Activated gamma-delta T cell treated with anti-CD3 and anti-CD28 coated beads, Interleukin-2, amount 50 U/mL, for 16 hours (primary cell): ENCODE results near the gene KEAP1.
"Not testable (repeated sequence)": the region's sequence is repeated elsewhere in the genome, so short reads cannot be mapped to it uniquely, and the experiment has no call there.

ENCODE experiments used
- DNase-seq: peaks from one replicate; pipeline ENCODE4 v3.0.0-alpha.2; 2020; ENCODE audit warnings: low read depth

KEAP1 gene

DNA sequence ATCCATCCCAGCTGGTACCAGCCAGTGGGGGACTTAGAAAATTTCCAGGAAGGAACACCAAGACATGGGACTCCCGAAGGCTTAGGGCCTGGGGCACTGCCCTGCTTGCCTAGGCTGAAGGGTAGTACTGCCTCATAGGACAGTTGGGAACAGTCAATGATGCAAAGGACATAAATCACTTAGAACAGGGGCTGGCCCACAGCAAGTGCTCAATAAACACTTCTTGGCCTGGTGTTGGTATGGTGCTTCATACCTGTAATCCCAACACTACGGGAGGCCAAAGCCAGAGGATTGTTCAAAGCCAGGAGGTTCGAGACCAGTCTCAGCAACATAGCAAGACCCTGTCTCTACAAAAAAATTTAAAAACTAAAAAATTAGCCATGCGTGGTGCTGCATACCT lies 5.8 kb downstream of the KEAP1 start:
- no peak for DNase-seq

DNA sequence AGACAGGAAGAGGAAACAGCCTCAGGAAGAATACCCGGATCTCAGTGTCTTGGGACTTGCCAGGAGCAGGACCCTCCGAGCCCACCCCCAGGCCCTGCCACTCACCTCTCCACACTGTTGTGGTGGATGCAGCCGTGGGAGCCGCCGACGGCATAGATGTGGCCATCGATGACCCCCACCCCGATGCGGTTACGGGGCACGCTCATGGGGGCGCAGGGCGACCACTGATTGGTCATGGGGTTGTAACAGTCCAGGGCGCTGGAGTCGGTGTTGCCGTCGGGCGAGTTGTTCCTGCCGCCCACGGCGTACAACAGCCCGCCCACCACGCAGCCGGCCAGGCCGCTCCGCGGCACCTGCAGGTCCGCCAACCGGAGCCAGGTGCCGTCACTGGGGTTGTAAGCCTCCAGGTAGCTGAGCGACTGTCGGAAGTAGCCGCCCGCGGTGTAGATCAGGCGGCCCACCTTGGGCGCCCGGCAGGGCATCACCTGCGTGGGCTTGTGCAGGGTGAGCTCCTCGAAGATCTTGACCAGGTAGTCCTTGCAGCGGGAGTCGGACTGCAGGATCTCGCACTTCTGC lies 11.6 kb downstream of the KEAP1 start:
- no peak for DNase-seq

DNA sequence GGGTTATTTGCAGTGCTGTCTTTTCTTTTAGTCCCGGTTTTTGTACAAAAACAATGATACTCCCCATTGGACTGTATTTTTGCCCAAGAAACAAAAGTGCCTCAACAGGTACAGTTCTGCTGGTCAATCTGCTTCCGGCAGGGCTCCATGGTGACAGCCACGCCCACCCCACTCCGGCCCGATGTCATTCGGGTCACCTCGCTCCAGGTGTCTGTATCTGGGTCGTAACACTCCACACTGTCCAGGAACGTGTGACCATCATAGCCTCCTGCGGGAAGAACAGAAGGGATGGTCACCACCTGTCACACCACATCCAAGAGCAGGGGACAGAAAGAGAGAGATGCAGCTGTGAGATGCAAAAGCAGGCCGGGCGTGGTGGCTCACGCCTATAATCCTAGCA lies 16.6 kb downstream of the KEAP1 start:
- no peak for DNase-seq

DNA sequence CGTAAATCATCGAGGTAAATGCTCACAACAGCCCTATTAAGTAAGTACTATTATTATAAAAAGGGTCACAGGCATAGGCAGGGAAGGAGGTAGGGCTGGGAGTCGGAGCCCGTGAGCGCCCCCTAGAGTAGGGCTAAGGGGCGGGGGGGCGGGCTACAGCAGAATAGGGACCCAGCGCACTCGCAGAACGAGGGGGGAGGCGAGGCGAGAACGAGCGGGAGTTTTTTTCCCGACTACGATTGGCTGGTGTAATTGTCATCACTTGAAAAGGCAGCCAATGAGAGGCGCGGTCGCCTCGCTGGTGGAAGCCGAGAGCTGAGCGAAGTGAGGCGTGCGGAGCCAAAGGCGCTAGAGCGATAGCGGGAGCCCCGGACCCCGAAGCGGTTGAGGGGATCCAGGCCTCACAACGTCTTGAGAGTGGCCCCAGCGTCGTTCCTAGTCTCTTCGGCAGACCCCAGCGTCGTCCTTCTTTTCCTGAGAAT lies 24.2 kb downstream of the KEAP1 start:
- DNase-seq, result peak; percentile 85

DNA sequence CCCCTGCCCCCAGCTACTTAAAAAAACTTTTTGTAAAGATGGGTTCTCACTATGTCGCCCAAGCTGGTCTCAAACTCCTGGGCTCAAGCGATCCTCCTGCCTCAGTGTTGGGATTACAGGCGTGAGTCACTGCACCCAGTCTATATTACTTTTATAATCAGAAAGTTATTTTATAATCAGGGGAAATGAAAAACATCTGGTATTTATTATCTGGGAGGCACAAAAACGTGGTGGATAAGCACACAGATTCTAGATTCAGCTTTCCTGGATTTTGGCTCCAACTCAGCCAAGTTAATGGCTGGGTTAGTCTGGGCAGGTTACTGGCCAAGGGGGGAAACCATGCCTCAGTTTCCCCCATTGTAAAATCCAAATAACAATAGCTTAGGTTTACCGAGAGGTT lies 24.7 kb downstream of the KEAP1 start:
- no peak for DNase-seq

DNA sequence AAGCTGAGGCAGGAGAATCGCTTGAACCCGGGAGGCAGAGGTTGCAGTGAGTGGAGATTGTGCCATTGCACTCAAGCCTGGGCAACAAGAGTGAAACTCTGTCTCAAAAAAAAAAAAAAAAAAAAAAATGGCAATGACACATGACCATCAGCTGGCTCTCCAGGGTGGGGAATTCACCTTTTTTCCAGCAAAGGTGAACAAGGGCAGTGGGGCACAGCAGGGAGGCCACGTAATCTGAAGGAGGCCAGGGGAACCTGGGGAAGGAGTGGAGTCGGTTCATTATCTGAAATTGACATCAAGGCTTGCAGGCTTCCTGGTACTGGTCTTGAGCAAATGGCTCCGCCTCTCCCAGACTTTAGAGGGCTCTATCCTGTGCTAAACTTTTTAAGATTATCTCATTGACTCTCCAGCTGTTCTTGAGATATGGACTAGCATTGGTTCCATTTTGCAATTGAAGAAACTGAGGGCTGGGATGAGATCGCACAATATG lies 28.1 kb downstream of the KEAP1 start:
- DNase-seq, result no peak

DNA sequence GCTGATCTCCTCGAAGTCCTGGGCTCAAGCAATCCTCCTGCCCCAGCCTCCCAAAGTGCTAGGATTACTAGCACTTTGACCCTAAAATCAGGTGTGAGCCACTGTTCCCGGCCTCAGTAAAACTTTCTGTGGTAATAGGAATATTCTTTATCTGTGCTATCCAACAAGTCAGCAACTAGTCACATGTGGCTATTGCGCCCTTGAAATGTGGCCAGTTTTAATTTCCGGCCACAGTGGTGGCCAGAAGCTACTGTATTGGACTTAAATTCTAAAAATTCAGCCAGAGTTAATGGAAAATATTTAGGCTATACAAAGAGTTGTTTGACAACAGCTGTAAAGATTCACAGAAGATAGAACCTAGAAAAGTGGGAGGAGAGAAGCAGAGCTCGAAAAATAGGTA lies 30.0 kb downstream of the KEAP1 start:
- DNase-seq, result no peak

DNA sequence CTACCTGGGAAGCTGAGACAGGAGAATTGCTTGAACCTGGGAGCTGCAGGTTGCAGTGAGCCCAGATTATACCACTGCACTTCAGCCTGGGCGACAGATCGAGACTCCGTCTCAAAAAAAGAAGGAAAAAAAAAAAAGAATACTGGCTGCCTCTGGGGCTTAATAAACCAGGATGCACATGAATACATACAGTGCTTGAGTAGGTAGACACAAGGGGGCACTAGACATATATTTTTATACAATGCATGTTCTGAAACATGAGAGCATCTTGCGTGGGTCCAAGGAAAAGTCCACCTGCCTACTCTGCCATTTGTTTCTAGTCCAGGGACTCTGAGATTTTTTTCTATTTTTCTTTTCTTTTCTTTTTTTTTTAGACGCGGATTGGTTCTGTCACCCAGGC lies 31.2 kb downstream of the KEAP1 start:
- no peak for DNase-seq

DNA sequence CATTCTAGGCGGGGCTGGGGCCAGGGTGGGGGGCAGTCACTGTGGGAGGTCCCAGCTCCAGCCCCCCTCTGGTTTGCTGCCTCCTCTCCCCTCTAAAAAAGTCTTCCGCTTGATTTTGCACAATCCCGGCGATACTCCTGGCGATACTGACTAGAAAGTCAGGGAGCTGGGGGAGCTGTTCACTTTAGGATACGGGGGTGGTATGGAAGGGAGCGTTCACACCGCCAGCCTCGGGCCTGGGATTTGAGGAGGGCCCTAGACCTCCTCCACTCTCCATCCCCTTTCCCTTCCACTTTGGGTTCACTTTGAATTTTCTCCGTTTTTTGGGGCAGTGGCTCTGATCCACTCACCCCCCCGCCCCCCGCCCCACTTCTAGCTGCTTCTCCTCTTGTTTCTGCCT lies 35.0 kb downstream of the KEAP1 start:
- DNase-seq, result no peak

DNA sequence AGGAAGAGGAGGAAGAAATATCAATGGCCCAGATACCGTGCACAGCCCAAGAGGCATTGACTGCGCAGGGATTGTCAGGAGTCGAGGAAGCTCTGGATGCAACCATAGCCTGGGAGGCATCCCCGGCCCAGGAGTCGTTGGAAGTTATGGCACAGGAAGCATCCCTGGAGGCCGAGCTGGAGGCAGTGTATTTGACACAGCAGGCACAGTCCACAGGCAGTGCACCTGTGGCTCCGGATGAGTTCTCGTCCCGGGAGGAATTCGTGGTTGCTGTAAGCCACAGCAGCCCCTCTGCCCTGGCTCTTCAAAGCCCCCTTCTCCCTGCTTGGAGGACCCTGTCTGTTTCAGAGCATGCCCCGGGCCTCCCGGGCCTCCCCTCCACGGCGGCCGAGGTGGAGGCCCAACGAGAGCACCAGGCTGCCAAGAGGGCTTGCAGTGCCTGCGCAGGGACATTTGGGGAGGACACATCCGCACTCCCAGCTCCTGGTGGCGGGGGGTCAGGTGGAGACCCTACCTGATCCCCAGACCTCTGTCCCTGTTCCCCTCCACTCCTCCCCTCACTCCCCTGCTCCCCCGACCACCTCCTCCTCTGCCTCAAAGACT lies 36.0 kb downstream of the KEAP1 start:
- DNase-seq, result no peak

DNA sequence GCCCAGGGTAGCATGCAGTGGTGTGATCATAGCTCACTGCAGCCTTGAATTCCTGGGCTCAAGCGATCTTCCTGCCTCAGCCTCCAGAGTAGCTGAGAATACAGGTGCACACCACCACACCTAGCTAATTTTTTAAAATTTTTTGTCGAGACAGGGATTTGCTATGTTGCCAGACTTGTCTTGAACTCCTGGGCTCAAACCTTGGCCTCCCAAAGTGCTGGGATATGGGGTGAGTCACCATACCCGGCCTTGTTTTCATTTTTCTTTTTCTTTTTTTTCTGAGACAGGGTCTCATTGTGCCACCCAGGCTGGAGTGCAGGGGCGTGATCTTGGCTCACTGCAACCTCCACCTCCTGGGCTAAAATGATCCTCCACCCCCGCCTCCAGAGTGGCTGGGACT lies 38.7 kb downstream of the KEAP1 start:
- DNase-seq, result no peak

DNA sequence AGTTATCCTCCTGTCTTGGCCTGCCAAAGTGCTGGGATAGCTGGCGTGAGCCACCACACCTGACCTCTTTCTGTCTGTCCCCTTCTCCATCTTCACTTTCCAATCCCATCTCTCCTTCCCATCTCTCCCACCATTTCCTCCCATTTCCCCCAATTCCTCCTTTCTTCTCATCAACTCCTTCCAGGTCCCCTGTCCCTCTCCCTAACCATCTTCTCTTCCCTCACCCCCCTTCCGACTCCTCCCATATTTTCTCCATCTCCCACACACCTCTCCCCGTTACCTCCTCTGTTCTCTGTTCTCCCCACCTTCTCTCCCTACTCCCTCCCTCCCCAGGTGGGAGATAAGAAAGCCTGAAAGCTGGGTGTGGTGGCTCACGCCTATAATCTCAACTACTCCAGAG lies 40.6 kb downstream of the KEAP1 start:
- DNase-seq, result no peak

DNA sequence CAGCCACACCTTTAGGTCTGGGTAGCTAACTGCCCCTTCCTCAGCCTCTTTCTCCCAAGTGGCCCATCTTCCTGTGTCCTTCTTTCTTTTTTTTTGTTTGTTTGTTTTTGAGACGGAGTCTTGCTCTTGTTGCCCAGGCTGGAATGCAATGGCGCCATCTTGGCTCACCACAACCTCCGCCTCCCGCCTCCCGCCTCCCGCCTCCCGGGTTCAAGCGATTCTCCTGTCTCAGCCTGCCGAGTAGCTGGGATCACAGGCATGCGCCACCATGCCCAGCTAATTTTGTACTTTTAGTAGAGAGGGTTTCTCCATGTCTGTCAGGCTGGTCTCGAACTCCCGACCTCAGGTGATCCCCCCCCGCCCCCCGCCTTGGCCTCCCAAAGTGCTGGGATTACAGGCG lies 41.1 kb downstream of the KEAP1 start:
- not testable (repeated sequence) for DNase-seq

DNA sequence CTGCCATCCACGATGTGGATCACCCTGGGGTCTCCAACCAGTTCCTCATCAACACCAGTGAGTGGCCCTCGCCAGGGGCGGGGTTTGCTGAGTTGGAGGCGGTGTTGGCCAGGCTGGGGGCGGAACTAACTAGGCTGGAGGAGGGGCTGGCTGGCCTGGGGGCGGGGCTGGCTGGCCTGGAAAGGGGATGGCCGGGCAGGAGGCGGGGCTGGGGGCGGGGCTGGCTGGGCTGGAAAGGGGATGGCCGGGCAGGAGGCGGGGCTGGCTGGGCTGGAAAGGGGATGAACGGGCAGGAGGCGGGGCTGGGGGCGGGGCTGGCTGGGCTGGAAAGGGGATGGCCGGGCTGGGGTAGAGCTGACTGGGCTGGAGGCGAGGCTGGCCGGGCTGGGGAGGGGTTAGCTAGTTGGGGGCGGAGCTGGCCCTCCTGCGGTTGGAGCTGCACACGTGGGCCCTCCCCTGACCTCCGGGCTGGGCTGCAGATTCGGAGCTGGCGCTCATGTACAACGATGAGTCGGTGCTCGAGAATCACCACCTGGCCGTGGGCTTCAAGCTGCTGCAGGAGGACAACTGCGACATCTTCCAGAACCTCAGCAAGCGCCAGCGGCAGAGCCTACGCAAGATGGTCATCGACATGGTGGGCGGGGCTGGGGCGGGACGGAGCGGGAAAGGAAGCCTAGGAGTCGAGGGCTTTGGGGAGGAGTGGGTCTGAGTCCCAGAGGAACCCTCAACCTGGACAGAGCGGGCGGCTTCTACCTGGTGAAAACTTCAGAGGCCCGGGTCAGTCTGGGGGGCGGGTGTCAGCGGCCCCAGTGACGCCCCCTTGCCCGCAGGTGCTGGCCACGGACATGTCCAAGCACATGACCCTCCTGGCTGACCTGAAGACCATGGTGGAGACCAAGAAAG lies 41.9 kb downstream of the KEAP1 start:
- DNase-seq, result peak; percentile 74

DNA sequence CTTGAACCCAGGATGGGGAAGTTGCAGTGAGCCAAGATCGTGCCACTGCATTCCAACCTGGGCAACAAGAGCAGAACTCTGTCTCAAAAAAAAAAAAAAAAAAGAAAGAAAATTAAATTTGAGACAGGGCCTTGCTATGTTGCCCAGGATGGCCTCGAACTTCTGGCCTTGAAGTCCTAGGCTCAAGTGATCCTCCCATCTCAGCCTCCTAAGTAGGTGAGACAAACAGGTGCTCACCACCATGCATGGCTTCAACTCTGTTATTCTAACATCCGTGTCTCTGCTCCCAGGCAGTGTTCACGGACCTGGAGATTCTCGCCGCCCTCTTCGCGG lies 42.5 kb downstream of the KEAP1 start:
- no peak for DNase-seq

DNA sequence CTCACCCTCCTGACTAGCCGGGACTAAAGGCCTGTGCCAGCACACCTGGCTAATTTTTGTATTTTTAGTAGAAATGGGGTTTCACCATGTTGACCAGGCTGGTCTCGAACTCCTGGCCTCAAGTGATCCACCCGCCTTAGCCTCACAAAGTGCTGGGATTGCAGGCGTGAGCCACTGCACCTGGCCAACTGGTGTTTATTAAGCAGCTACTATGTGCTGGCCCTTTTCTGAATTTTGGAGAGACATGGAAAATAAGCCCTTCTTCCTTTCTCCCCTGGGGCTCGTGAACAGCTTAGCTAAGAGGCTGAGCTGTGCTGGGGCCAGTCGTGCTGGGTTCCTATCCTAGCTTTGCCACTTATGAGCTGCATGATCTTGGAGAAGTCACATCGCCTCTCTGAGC lies 44.4 kb downstream of the KEAP1 start:
- not testable (repeated sequence) for DNase-seq

DNA sequence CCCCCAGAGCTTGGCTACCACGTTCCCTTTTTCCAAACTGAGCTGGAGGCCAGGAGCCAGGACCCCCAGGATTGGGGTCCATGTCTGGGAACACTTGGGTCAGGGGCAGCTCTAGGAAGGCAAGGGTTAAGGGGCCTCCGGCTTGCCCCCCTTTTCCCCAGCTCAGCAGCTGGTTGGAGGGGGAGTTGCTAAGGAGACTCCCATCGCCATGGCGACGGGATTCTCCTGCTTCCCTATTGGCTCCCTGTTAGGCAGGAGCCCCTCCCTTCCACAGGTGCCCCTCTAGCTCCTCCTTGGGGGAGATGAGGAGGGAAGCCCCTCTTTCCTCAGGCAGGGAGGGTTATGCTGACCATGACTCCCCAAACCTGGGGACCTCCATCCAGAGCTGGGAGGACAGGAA lies 48.9 kb downstream of the KEAP1 start:
- DNase-seq, result no peak

DNA sequence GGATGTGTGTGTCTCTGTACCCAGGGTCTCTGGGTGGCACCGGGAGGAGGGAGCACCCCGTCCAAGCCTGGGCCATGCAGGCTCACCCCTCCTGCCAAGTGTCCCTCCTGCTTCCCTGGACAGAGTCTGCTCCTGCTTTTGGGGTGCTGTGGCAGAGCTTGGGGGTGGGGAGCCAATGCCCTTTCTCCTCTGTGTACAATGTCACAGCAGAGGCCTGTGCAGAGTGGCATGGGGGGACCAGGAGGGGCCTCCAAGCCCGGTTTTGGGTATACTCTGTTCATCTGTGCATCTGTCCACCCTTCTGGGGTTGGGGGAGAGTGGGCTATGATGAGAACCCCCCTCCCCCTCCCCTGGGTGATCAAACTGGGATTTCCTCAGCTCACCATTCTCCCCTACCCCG lies 49.3 kb downstream of the KEAP1 start:
- DNase-seq, result no peak

DNA sequence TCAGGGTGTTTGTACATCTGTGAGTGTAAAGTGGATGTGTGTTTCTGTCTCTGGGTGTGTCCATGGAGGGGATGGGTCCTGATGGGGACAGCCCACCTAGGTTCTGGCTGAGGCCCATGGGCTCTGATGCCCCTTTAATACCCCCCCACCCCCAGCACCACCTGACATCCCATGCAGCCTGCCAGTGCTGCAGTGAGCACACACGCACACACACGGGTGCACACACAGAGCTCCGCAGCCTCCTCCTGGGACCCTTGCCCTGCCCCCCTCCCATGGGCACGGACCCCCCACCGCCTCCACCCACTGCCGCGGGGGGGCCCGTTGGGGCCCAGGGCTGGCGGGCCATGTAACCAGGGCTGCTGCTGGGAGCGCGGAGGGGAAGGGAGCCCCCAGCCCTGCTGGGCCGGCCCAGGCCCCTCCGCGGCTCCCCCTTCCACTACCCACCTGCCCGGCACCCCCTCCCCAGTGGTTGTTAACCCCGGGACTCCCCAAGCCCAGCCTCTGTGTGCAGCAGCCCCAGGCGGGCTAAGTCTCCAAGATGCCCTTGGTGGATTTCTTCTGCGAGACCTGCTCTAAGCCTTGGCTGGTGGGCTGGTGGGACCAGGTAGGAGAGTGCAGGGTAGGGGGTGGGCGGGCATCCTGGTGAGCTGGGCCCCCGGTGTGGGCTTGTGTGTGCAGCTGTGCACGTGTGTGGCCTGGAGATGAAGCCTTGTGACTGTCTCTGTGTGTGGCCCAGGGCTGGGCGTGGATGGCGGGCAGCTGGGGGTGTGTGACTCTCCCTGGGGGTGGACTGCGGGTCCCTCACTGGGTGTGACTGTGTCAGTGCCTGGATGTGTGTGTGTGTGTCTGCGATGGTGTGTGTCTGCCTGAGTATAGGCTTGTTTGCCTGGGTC lies 50.2 kb downstream of the KEAP1 start:
- no peak for DNase-seq

DNA sequence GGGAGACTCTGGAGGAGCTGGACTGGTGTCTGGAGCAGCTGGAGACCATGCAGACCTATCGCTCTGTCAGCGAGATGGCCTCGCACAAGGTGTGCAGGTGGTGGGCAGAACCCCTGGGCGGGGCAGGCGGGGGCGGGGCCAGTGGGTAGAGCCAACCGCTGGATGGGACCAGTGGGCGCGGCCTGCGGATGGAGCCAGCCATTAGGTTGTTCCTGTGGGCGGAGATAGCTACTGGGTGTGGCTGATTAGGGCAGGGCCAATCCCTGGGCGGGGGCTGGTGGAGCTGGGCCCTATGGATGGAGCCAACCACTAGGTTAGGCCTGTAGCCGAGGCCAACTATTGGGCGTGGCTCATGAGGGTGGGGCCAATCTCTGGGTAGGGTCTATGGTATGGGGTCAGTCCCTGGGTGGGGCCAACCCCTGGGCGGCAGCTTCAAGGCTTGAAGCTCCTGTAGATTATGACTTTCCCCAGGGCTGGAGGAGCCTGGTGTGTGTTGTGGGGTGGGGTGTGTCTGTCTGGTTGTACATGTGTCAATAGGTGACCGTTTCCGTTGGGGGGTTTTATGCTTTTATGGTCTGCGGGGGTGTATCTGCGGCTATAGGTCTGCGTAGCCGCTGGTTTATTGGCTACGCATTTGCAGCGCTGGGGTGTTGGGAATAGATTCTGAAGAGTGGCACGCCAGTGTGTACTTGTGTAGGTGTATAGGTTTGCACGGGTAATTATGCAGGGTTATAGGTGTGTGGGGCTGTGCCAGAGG lies 52.1 kb downstream of the KEAP1 start:
- no peak for DNase-seq

DNA sequence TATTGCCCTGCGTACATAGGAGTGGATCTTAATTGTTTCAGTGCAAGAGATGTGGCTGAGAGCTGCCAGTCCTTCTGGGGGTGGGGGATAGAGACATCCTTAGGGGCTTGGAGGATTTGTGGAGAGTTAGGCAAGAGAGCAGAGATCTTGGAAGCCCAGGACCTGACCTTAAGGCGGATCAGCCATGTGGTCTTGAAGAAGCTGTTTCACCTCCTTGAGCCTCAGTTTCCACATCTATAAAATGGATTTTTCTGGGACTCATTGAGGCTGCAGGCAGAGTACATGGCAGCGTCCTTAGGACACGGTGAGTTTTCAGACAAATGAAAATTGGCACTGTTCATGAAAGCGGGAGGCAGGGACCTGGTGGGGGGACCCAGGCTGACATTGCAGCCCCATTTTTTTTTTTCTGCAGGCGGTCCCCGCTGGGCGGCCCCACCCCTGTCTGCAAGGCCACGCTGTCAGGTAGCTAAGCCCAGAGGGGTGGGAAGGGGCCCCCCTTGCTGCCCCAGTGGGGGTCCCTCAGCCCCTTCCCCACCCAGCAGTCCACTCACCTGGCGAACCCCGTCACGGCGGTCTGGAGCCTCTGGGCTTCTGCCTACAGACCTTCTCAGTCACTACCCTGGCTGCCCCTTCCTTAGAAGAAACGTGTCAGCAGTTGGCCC lies 52.8 kb downstream of the KEAP1 start:
- no peak for DNase-seq
